IMR-90 (cell line): Measurements from ENCODE around the gene NDUFA3. TPM values are rescaled to one million over a fixed set of nuclear protein-coding genes. Genes with fewer than 3 reads are reported as not detected.
"Not testable (repeated sequence)": the region's sequence is repeated elsewhere in the genome, so short reads cannot be mapped to it uniquely, and the experiment has no call there.

Experiments
- ATAC-seq: fragments of 200-7000 bp; cut with Tn5 transposase; 2 replicates; pipeline ENCODE4 v1.9.1; 2020; ENCODE audit warnings: low read depth, mild to moderate bottlenecking, moderate library complexity
- BruUV-seq: library from RNA; stranded (reverse); fragments of 400-500 nt; replicated peaks from 2 replicates; lab custom pipeline; 2021; lab: Mats Ljungman, UMichigan
- CTCF ChIA-PET: fragments of 300-600 bp; formaldehyde crosslinking; extraction: SDS; loops from one replicate; lab custom pipeline; 2021; ENCODE audit warnings: antibody characterized with exemption; lab: Yijun Ruan, JAX
- POLR2A ChIA-PET: fragments of 300-600 bp; sonication (Branson Sonifier 250); formaldehyde crosslinking; loops from one replicate; lab custom pipeline; 2022; ENCODE audit warnings: antibody characterized with exemption; ENCODE audit not compliant: unreplicated experiment; lab: Charles Lee
- DNase-seq: peaks from one replicate; pipeline ENCODE4 v3.0.0; 2013
- H2AFZ ChIP-seq: replicated peaks from 2 replicates; pipeline ENCODE3; 2013; ENCODE audit warnings: low read length, mild to moderate bottlenecking; ENCODE audit not compliant: poor library complexity
- H2AK5ac ChIP-seq: 2 replicates; pipeline ENCODE4 v1.6.1; 2013; ENCODE audit warnings: low read depth, low read length, inconsistent platforms
- H2AK9ac ChIP-seq: replicated peaks from 2 replicates; pipeline ENCODE3; 2013; ENCODE audit warnings: mild to moderate bottlenecking, low read depth, low read length, moderate library complexity; ENCODE audit not compliant: poor library complexity
- H2BK120ac ChIP-seq: 2 replicates; pipeline ENCODE4 v1.6.1; 2013; ENCODE audit warnings: low read depth, low read length, inconsistent platforms
- H2BK15ac ChIP-seq: 3 replicates; pipeline ENCODE4 v1.6.1; 2013; ENCODE audit warnings: low read depth, low read length, inconsistent platforms
- H2BK20ac ChIP-seq: 2 replicates; pipeline ENCODE4 v1.6.1; 2013; ENCODE audit warnings: low read depth, mild to moderate bottlenecking, inconsistent platforms, low read length, moderate library complexity
- H2BK5ac ChIP-seq: 2 replicates; pipeline ENCODE4 v1.6.1; 2013; ENCODE audit warnings: mild to moderate bottlenecking, low read depth, low read length, inconsistent platforms; ENCODE audit not compliant: poor library complexity, severe bottlenecking
- H3K14ac ChIP-seq: replicated peaks from 2 replicates; pipeline ENCODE4 v1.6.1; 2013; ENCODE audit warnings: low read depth, low read length, inconsistent platforms
- H3K18ac ChIP-seq: 2 replicates; pipeline ENCODE4 v1.6.1; 2013; ENCODE audit warnings: low read depth, low read length, control low read depth
- H3K23ac ChIP-seq: 2 replicates; pipeline ENCODE4 v1.6.1; 2013; ENCODE audit warnings: low read depth, low read length, inconsistent platforms
- H3K27ac ChIP-seq: 2 replicates; pipeline ENCODE4 v1.5.1; 2013; ENCODE audit warnings: mild to moderate bottlenecking, control low read depth, low read length; ENCODE audit not compliant: insufficient read depth
- H3K27me3 ChIP-seq: 2 replicates; pipeline ENCODE4 v1.6.1; 2013; ENCODE audit warnings: low read length; ENCODE audit not compliant: control insufficient read depth, insufficient read depth
- H3K36me3 ChIP-seq: 2 replicates; pipeline ENCODE4 v1.6.1; 2013; ENCODE audit warnings: low read length, mixed read lengths; ENCODE audit not compliant: control insufficient read depth, insufficient read depth
- H3K4ac ChIP-seq: 2 replicates; pipeline ENCODE4 v1.6.1; 2013; ENCODE audit warnings: low read depth, low read length, inconsistent platforms
- H3K4me1 ChIP-seq: 2 replicates; pipeline ENCODE4 v1.6.1; 2013; ENCODE audit warnings: low read length, mixed read lengths; ENCODE audit not compliant: control insufficient read depth, insufficient read depth
- H3K4me2 ChIP-seq: 2 replicates; pipeline ENCODE4 v1.6.1; 2013; ENCODE audit warnings: low read depth, mild to moderate bottlenecking, control low read depth, low read length, moderate library complexity
- H3K4me3 ChIP-seq: 2 replicates; pipeline ENCODE4 v1.5.1; 2013; ENCODE audit warnings: low read depth, mild to moderate bottlenecking, control low read depth, low read length, moderate library complexity; ENCODE audit not compliant: insufficient read depth
- H3K56ac ChIP-seq: 2 replicates; pipeline ENCODE4 v1.6.1; 2013; ENCODE audit warnings: low read length, inconsistent platforms; ENCODE audit not compliant: insufficient read depth; ENCODE audit errors: extremely low read depth
- H3K79me1 ChIP-seq, 2 experiments: 2 replicates each; pipeline ENCODE4 v1.6.1; 2013; ENCODE audit warnings: low read length in 2 of 2, inconsistent platforms in 1 of 2, low read depth in 1 of 2
- H3K9ac ChIP-seq: 2 replicates; pipeline ENCODE4 v1.6.1; 2013; ENCODE audit warnings: low read depth, low read length, control low read depth
- H3K9me1 ChIP-seq: 2 replicates; pipeline ENCODE4 v1.6.1; 2013; ENCODE audit warnings: low read length, inconsistent platforms; ENCODE audit not compliant: insufficient read depth
- H3K9me3 ChIP-seq: 2 replicates; pipeline ENCODE4 v1.6.1; 2013; ENCODE audit warnings: low read length; ENCODE audit not compliant: control insufficient read depth, insufficient read depth
- H4K20me1 ChIP-seq: 2 replicates; pipeline ENCODE4 v1.6.1; 2013; ENCODE audit warnings: low read length, inconsistent platforms; ENCODE audit not compliant: insufficient read depth
- H4K5ac ChIP-seq: 2 replicates; pipeline ENCODE4 v1.6.1; 2013; ENCODE audit warnings: mild to moderate bottlenecking, low read depth, low read length, control low read depth
- H4K8ac ChIP-seq, 2 experiments: 2 replicates each; pipeline ENCODE4 v1.6.1; 2013; ENCODE audit warnings: low read depth in 2 of 2, low read length in 2 of 2, control low read depth in 1 of 2, inconsistent platforms in 1 of 2
- H4K91ac ChIP-seq: 2 replicates; pipeline ENCODE4 v1.6.1; 2013; ENCODE audit warnings: low read depth, low read length, inconsistent platforms; ENCODE audit not compliant: insufficient read depth
- WGBS, 2 experiments: methylation state at CpG; one replicate each; pipeline versions ENCODE4 v1.1.5 to v1.1.7; 2013; ENCODE audit warnings: missing lambda C conversion rate in 2 of 2; ENCODE audit not compliant: insufficient read length in 1 of 2; ENCODE audit errors: extremely low coverage in 2 of 2; 5-methylcytosine and 5-hydroxymethylcytosine counted together
- dilution Hi-C: fragments of 300-500 bp; cut with HindIII; formaldehyde crosslinking; loops from one replicate; pipeline ENCODE4 v1.14.3; 2018; ENCODE audit warnings: low sequenced_read_pairs; ENCODE audit not compliant: unreplicated experiment
- in situ Hi-C: fragments of 300-500 bp; cut with MboI; formaldehyde crosslinking; loops from 3 replicates; pipeline ENCODE4 v1.14.3; 2019; ENCODE audit warnings: low sequenced_read_pairs, inconsistent platforms, mixed read lengths
- intact Hi-C: fragments of 100-400 bp; cut with micrococcal nuclease; formaldehyde crosslinking; loops from 2 replicates; pipeline ENCODE4 v1.10.0; 2022
- polyA plus RNA-seq, 3 experiments: library from polyadenylated mRNA; depleted of rRNA; stranded (reverse); fragments of >200 nt; gene quantifications; 2 replicates each; pipeline ENCODE4 v1.2.3, GENCODE V29; 2012; ENCODE audit warnings: low replicate concordance in 1 of 3
- total RNA-seq: library from RNA; depleted of rRNA; stranded (reverse); fragments of >200 nt; gene quantifications from 2 replicates; pipeline ENCODE4 v1.2.3, GENCODE V29; 2012

Gene NDUFA3
- total and polyA plus RNA-seq, 2 of the 4 experiments (the other 2 are of a cell fraction) = 7.9 to 85.0 TPM

DNA sequence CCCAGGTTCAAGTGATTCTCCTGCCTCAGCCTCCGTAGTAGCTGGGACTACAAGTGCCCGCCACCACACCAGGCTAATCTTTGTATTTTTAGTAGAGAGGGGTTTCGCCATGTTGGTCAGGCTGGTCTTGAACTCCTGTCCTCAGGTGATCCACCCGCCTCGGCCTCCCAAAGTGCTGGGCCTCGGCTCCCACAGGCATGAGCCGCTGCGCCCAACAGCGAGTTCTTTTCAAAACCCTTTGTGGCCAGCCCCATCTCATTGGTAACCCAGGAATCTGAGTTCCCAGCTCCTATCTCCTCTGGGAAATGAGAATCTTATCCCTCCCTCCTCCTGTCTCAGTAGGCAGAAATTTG lies 2.8 kb upstream of the NDUFA3 start:
- intact Hi-C loops = loop anchor here (5.0 to 10.0 kb wide), 3 partner anchors 235 to 765 kb away; partner anchors contain the start of genes MYADM and ZNF845
- H4K20me1 ChIP-seq, H2AFZ ChIP-seq, H4K8ac ChIP-seq, H3K4me3 ChIP-seq, H3K4ac ChIP-seq, H3K14ac ChIP-seq, H3K18ac ChIP-seq, H3K4me2 ChIP-seq, H3K9me3 ChIP-seq, ATAC-seq, H3K36me3 ChIP-seq, H2AK9ac ChIP-seq, H2BK120ac ChIP-seq, H2BK15ac ChIP-seq, BruUV-seq, H3K56ac ChIP-seq, H2BK5ac ChIP-seq, H3K23ac ChIP-seq, dilution Hi-C loops, H3K4me1 ChIP-seq, H3K9me1 ChIP-seq, H2BK20ac ChIP-seq, H3K27ac ChIP-seq, H4K5ac ChIP-seq, H3K9ac ChIP-seq, DNase-seq, H2AK5ac ChIP-seq, H3K27me3 ChIP-seq, H4K91ac ChIP-seq, POLR2A ChIA-PET: not testable (repeated sequence)
- peaks cover 4 to 15% of the 10 kb centered on the region in 2 experiments for H3K79me1 ChIP-seq
- CTCF ChIA-PET = interaction anchor here (0.7 kb wide), 1 partner anchor 129 kb away, joined by 3 read pairs; no protein-coding TSS in a partner anchor
- in situ Hi-C loops = loop anchor here (25.0 kb wide), 1 partner anchor 362 kb away; the partner anchor contains the start of genes CDC42EP5 and LENG9
- 60% methylated on average over 2 of the region's 9 CpGs; no CpG with 5 or more reads in 1 of the 2 experiments for WGBS, 2 experiments
